DMS 273 (cell line): ENCODE measurements around the gene GGTA1.

Experiments used
- DNase-seq: peaks from one replicate; lab custom pipeline; 2025; ENCODE audit not compliant: unreplicated experiment; lab: John Stamatoyannopoulos, UW

The GGTA1 gene

DNA sequence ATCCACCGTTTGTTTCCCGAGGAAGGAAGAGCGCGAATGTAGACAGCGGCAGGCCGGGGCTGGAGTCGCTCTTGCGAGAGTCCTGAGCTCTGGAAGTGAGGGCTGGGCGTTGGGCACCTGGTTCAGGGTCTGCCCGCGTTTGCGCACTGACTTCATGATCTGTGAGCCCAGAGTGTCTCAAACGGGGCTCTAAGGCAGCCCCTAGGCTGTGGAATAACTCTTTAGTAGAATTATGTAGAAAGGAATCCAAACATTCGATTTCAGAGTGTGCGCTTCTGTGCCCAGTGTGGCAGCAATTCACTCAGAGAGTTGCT lies 478 bp upstream of the GGTA1 start:
- DNase-seq = no peak

DNA sequence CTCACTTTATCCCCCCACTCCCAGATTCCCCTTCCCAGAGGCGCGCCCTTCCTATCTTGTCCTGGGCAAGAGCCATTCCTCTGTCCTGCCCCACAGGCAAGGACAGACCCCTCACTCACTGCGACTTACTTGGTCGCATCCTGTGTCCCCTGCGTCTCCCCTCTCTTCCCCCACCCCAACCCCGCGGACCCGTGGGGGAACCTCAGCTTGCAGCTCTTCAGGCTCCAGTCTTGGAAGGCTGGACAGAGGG lies 542 bp downstream of the GGTA1 start:
- DNase-seq = no peak

DNA sequence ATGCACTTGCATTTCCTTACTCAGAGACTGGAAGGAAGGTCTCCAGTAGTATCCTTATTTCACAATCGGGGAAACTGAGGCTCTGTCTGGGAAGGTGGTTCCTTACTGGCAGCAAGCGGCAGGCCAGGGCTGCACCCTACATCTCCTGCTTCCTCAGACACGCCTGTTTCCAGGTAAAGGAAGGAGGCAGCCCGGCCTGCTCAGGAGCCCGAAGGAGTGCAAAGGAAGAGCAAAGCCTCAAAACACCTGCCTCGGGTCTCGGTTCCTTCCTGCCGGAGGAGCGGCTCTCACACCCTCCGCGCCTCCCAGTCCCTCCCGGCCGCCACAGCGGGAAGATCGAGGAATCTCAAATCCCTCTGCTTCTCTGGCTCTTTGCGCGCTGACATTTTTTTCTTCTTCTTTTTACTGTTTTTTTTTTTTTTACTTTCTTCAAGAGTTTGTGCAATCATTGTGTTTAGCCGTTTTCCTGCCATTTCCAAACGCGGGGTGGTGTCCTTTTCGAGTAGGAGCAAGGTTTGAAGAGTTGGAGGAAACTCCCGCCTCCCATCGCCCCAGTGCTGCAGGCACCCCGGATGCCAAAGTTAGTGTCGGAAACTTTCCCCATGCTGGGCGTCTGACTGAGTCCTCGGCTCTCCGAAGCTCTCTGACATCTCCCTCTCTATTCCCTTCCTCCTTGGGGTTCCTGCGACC lies 1.0 kb downstream of the GGTA1 start:
- peak; percentile 73 for DNase-seq

GRCh38 chr9:121498150-121498486 lies 1.5 kb downstream of the GGTA1 start:
- peak; percentile 94 for DNase-seq

GRCh38 chr9:121495976-121496375 lies 3.7 kb downstream of the GGTA1 start:
- DNase-seq = no peak

DNA sequence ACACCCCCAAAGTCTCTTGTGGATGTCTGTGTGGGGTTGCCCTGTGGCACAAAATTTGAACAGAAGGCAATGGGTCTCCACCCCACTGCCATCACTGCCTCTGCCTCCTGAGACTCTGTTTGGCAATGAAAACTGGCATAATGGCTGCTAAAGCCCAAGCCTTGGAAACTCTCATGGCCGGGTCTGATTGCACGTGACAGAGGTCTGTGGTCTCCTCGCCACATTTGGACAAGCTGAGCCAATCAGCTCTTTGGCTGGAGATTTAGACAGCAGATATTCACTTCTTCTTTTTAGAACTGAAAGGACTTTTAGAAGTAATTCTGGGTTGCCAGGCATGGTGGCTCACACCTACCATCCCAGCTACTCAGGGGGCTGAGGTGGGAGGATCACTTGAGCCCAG lies 5.5 kb downstream of the GGTA1 start:
- DNase-seq = no peak

GRCh38 chr9:121491111-121491510 lies 8.5 kb downstream of the GGTA1 start:
- no peak for DNase-seq

- DNase-seq = no peak
Measured at GRCh38 chr9:121489344-121489743, 10.3 kb downstream of the GGTA1 start.

- DNase-seq = no peak
Measured at GRCh38 chr9:121486043-121486442, 13.6 kb downstream of the GGTA1 start.

- no peak for DNase-seq
Measured at GRCh38 chr9:121485623-121486022, 14.0 kb downstream of the GGTA1 start.

DNA sequence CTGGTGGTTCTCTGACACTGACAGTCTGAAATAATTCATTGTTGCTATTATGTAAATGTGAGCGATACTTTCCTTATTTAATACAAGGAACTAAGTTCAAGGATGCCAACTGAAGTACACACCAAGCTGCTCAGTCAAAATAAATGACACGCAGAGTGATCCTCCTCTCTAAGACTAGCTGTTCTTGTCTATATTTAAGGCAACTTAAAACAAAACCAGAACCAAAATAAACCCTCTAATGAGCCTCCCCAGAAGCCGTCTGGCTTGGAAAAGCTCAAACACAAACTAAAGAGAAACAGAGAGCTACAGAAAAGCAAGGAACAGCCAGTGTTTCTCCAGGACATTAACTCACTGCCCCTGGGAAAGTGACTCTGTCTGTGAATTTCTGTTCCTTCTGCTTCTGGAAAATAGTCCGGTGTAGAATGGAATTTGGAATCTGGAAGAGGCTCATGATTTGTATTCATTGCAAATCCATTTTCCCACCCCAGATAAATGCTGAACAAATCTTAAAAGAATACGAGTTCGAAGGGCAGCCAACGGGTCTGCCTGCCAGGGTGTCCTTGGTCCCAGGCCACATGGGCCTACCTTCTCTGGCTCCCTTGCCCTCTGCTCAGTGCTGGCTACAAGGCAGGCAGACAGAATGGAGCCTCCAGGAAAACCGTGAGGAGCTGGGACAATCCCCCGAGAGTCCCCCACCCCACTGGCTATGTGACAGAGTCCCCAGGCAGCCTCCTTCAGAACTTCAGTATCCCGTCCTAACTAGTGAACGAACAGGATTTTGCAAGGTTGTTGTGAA lies 14.8 kb downstream of the GGTA1 start:
- no peak for DNase-seq

DNA sequence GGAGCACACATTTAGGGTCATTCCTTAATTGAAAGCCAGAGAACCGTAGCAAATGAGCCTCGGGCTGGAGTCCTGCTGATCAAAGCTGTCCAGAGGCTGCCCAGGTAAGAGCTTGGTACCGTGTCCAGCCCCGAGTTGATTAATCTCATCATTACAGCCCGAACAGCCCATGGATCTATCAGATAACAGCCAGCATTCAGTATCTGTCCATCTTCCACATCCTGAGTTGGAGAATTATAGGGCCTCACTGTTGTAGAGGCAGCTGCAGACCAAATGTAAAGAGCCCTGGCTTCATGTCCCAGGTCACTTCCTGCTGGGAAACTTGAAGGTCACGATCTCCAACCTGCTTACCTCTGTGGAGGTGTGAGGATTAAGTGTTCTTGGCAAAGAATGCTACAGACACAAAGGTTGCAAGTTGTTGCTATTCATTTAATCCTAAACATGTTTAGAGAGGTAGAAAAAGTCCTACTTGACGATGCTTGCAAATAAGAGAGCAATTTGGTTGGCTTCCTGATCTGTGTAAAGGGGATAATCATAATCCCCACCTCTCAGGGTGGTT lies 16.1 kb downstream of the GGTA1 start:
- no peak for DNase-seq

- no peak for DNase-seq
Measured at GRCh38 chr9:121483049-121483448, 16.6 kb downstream of the GGTA1 start.

GRCh38 chr9:121478816-121479676 lies 20.6 kb downstream of the GGTA1 start:
- DNase-seq = no peak

DNA sequence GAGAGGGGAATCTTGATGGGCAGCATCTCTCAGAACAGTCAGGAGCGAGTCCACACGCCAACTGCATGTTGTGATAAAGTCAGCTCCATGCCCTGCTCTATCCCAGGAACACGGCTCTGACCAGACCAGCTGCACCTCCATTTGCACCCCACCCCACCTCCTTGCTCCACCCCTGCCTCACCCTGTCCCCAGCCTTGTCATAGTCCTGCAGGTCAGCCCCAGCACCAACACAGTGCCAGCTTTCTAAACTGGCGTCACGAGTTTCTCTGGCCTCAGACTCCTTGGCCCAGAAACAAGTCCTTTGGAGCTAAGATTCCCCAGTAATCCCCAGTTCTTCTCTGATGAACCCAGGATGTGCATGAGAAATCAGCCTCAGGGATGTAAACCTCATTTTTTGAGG lies 23.5 kb downstream of the GGTA1 start:
- no peak for DNase-seq

DNA sequence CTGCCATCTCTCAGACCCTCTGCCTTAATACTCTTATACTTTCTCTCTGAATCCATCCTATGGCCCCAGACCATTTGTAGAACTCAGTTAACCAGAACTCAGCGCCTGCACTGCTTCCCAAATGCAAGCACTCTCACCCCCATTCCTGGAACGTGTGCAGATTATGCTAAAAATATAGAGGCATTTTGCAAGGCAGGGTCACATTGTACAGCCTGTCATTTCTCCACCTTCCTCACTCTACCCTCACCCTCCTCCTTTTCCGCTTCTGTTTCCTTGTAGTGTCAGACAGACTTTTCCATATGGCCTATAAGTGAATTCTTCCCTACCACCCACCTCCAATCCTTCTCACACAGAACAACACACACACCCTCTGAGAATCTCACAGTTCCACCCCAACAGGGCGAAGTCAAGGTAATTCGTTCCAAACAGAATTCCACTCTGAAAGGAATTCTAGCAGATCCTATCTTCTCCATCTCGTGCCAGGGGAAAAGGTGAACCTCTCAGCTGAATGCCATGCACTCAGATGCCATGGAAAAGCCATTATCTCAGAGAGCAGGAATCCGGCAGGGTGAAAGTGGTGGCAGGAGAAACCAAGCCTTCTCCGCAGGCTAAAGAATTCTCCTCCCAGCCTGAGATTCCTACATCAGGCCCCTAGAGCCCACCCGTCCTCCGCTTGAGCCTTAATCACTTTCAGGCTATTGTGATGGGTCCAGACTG lies 25.3 kb downstream of the GGTA1 start:
- DNase-seq = no peak

DNA sequence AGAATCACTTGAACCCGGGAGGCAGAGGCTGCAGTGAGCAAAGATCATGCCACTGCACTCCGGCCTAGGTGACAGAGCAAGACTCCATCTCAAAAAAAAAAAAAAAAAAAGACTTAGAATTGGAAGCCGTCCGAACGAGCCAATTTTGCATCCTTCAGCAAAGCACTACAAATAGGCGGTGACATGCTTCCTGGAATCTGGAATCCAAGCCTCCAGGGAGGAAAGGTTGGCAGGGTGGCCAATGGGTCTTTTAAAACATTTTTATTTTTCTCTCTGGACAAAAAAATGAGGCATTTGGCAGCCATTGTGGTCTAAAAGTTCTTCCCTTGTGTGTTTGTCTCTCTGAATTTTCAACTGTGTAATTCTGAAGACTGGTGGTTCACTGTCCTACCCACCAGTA lies 26.4 kb downstream of the GGTA1 start:
- DNase-seq = no peak

DNA sequence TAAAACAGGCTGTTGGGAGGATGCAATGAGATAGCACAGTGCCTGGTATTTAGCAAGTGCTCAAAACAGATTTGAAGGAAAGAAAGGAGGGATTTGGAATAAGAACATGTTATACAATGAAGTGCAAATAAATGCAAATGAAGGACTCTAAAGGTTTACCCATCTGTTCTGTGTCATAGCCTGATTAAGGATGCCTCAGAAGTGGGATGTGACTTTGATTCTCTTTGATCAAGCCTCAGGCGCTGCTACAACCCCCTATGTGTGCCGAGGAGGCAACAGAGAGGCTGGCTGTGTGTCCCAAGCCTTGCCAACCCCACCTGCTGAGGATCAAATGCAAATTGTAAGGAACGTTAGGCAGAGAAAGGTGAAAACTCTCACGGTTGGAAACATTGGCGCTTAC lies 27.2 kb downstream of the GGTA1 start:
- DNase-seq = peak; percentile 29

GRCh38 chr9:121466142-121466541 lies 33.5 kb downstream of the GGTA1 start:
- no peak for DNase-seq

DNA sequence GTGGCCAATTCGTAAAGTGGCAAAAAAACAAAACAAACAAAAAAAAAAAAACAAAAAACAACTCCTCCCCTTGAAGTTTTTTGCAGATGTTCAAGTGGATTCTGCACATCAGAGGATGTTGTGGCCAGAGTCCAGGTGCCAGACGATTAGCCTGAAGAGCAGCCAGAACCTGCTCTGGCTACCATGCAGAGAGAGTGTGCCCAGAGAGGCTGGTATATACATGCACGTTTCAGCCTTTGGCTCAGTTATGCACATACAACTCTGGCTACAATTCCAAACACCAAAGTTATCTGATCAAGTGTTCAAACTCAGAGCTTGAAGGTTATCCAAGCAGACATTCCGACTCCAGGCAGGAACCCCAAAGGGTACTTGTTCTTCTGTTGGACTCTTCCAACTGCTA lies 34.7 kb downstream of the GGTA1 start:
- no peak for DNase-seq

DNA sequence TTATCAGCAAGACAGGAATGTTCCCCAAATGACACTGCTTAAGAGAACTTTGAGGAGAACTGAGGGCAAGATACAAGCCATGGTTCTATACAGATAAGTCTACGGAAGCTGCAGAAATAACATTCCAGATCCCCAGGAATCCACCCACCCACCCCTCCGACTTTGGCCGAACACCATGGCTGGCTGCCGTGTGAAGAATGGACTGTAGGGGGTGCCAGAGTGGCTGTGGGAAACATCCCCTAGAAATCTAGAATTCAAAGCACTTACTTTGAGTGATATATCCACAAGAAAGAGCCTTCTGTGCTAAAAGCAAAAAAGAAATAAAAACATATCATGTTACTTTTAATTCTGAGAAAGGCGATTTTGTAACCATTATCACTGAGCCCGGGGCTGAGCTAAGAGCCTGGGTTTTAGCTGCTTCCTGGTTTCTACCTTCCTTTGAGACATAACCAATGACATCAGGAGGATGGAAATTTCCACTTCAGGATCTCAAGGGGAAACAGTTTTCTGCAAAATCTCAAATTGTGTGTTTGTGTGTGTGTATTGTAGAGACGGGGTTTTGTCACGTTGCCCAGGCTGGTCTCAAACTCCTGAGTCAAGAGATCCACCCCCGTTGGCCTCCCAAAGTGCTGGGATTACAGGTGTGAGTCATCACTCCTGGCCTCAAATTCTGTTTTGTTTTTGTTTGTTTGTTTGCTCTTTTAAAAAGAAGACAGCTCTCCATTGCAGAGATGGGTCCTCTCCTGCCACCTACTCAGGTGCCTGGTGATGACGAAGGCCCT lies 36.4 kb downstream of the GGTA1 start:
- peak; percentile 67 for DNase-seq
